AG04450 (cell line): ENCODE results near the gene NECAB3. TPM values are rescaled to one million over a fixed set of nuclear protein-coding genes. Genes with fewer than 3 reads are reported as not detected.

Source experiments
- CTCF ChIA-PET: fragments of 300-600, 350-600 bp; formaldehyde crosslinking; extraction: SDS; loops from one replicate; lab custom pipeline; 2022; ENCODE audit warnings: antibody characterized with exemption, inconsistent platforms; lab: Charles Lee
- POLR2A ChIA-PET: fragments of 350-600 bp; formaldehyde crosslinking; extraction: SDS; loops from one replicate; lab custom pipeline; 2021; ENCODE audit warnings: antibody characterized with exemption, inconsistent platforms; lab: Yijun Ruan, JAX
- DNase-seq: peaks from one replicate; pipeline ENCODE4 v3.0.0-alpha.2; 2011; ENCODE audit warnings: low read depth, low spot score
- H3K27ac ChIP-seq: one replicate; pipeline ENCODE4 v1.5.1; 2012; ENCODE audit warnings: low read depth, low read length, control low read depth
- H3K27me3 ChIP-seq: one replicate; pipeline ENCODE4 v1.6.0; 2012; ENCODE audit warnings: low read length; ENCODE audit not compliant: control insufficient read depth, insufficient read depth
- H3K4me3 ChIP-seq: 2 replicates; pipeline ENCODE4 v1.5.1; 2011; ENCODE audit warnings: mild to moderate bottlenecking, low read depth, low read length, control low read depth
- H3K9me3 ChIP-seq: 2 replicates; pipeline ENCODE4 v1.5.1; 2012; ENCODE audit warnings: low read length; ENCODE audit not compliant: control insufficient read depth, insufficient read depth
- polyA plus RNA-seq: library from polyadenylated mRNA; depleted of rRNA; stranded (reverse); fragments of >200 nt; gene quantifications from 2 replicates; pipeline ENCODE4 v1.2.3, GENCODE V29; 2011
- TF ChIP-seq, protein P1 (sequence below): IDR thresholded peaks from 2 replicates; pipeline ENCODE4 v1.5.1; 2011; ENCODE audit warnings: low read depth, low read length, control low read depth, inconsistent platforms

The NECAB3 gene
- polyA plus RNA-seq, 1 experiment = 11.7 TPM

DNA sequence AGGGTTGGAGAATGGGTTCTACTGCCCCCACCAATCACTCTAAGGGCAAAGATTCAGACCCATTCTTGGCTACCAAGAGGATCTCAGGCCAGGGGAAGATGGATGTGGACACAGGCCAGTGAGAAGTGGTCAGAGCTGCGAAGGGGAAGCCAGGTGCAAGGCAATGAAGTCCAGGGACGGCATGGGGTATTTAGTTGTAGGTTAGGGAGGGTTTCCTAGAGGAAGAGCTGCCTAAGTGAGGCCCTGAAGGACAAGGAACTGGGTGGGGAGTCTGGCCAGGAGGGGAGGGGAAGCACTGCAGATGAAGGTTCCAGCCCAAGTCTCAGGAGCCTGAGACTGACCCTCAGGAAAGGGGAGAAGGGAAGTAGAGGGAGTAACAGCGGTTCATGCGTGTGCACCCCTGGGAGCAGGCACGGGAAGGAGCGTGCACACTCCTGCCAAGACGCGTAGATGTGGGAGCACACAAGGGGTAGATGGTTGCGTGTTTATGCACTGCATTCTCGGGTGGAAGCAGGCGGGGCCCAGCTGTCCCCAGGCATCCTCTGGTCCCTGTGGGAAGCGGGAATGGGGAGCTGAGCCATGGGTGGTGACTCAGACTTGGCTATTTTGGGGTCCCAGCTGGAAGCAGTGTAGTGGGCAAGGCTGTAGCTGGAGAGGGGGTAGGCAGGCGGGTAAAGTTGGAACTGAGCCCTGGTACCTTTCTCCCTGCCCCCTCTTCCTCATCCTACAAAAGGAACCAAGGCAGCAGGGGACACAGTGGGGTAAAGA, 4.2 kb downstream of the NECAB3 start:
- CTCF ChIA-PET = interaction anchor here (0.5 to 2.4 kb wide), 4 partner anchors 213 to 630 kb away, joined by 3 to 15 read pairs (median 5); no protein-coding TSS in a partner anchor
- DNase-seq = no peak

DNA sequence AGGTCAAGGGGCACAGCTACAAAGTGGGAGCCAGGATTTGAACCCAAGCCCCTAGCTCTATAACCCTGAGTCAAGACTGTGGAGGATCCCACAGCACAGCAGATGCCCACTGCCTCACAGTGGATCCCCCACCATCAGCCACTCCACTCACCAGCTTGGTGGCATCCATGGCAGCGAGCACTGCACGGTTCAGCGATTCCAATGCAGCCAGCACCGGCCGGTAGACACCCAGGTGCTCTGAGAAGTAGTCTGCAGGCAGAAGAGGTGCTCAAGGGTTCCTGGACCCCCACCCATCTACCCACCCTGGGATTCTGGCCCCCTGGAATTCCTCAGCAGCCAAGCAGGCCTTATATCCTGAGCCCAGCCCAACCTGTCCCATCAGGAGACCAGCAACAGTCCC, 5.0 kb downstream of the NECAB3 start:
- no peaks in the 10 kb centered on the region; the same call in 1 of the 2 replicates for H3K9me3 ChIP-seq
- no peak overlapping the region for H3K27ac ChIP-seq
- ChIA-PET CTCF (interaction anchor here (0.5 to 2.4 kb wide), 6 partner anchors 11 to 631 kb away, joined by 3 to 15 read pairs (median 5); no protein-coding TSS in a partner anchor), POLR2A (interaction anchor here (1.4 kb wide), 1 partner anchor 16 kb away, joined by 5 read pairs; no protein-coding TSS in a partner anchor)
- no peak overlapping the region for H3K4me3 ChIP-seq
- H3K27me3 ChIP-seq = no peaks in the 10 kb centered on the region
- DNase-seq = no peak
- TF ChIP-seq, protein P1, sequence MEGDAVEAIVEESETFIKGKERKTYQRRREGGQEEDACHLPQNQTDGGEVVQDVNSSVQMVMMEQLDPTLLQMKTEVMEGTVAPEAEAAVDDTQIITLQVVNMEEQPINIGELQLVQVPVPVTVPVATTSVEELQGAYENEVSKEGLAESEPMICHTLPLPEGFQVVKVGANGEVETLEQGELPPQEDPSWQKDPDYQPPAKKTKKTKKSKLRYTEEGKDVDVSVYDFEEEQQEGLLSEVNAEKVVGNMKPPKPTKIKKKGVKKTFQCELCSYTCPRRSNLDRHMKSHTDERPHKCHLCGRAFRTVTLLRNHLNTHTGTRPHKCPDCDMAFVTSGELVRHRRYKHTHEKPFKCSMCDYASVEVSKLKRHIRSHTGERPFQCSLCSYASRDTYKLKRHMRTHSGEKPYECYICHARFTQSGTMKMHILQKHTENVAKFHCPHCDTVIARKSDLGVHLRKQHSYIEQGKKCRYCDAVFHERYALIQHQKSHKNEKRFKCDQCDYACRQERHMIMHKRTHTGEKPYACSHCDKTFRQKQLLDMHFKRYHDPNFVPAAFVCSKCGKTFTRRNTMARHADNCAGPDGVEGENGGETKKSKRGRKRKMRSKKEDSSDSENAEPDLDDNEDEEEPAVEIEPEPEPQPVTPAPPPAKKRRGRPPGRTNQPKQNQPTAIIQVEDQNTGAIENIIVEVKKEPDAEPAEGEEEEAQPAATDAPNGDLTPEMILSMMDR = no peak

More for the DNA sequence above, 4.2 kb downstream of the NECAB3 start:
- POLR2A ChIA-PET = no interaction called here
- Histone ChIP-seq H3K9me3 (no peaks in the 10 kb centered on the region; the same call in 1 of the 2 replicates), H3K4me3 (no peak overlapping the region), H3K27me3 (no peaks in the 10 kb centered on the region), H3K27ac (no peak overlapping the region)
- TF ChIP-seq, protein P1 = no peak

DNA sequence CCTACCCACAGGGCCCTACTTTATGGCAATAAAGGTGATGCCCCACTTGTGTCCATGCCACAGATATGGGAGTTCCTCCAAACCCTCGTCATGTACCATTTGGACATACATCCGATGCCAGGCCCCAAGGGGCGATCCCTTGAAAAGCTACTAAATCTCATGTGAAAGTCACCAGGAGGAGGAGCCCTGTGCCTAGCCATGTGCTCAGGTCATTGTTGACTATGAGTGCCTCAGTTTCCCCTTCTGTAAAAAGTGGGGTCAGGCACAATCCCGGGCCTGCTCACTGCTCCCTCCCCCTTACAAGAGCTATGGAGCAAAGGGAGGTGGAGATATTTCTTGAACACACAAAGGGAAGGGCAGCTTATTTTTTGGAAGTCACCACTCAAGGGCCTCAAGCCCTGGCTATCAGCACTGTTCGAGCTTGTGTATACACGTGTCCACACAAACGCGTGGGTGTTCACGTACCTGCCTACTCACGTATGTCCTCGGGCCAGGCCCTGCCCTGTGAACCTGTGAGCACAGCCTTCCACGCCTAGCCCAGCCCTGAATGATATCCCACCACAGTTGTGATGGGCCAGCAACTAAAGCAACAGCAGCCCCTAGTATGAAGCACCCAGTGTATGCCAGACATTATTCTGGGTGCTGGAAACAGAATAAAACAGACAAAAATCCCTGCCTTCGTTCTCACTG, 5.6 kb downstream of the NECAB3 start:
- no peaks in the 10 kb centered on the region for H3K27me3 ChIP-seq
- no peak for DNase-seq
- H3K4me3 ChIP-seq = no peak overlapping the region
- ChIA-PET CTCF (interaction anchor here (0.7 to 2.4 kb wide), 11 partner anchors 7 to 460 kb away, joined by 3 to 15 read pairs (median 3); partner anchors contain the start of gene SNTA1), POLR2A (interaction anchor here (0.6 to 2.2 kb wide), 4 partner anchors 13 to 234 kb away, joined by 3 to 10 read pairs (median 4); partner anchors contain the start of gene CBFA2T2)
- TF ChIP-seq, protein P1 = no peak
- H3K27ac ChIP-seq = no peak overlapping the region
- H3K9me3 ChIP-seq = no peaks in the 10 kb centered on the region; the same call in 1 of the 2 replicates

DNA sequence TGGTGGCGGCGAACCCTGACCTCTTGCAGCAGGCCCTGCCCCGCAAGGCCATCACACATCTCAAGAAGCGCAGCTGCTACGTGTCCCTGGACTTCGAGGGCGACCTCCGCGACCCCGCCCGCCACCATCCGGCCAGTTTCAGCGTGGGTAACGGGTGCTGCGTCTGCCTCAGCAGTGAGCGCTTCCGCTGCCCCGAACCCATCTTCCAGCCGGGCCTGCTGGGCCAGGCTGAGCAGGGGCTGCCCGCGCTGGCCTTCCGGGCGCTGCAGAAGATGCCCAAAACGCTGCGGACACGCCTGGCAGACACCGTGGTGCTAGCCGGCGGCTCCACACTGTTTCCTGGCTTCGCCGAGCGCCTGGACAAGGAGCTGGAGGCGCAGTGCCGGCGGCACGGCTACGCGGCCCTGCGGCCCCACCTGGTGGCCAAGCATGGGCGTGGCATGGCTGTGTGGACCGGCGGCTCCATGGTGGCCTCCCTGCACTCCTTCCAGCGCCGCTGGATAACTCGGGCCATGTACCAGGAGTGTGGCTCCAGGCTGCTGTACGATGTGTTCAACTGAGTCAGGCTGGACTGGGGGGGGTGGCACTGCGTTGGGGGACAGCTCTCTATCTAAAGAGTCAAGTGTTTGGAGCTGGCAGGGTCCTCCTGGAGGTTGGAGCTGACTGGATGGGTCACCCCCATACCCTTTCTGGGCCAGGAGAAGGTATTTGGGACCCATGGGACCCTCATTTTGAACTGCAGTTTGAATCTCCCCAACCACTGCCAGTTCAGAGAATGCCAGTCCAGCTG, 6.4 kb downstream of the NECAB3 start:
- Histone ChIP-seq H3K27ac (peak overlapping the region; percentile 21), H3K9me3 (no peaks in the 10 kb centered on the region), H3K27me3 (no peaks in the 10 kb centered on the region), H3K4me3 (peak overlapping the region; percentile 61)
- ChIA-PET CTCF (interaction anchor here (0.7 to 2.4 kb wide), 13 partner anchors 8 to 461 kb away, joined by 3 to 15 read pairs (median 4); partner anchors contain the start of gene SNTA1), POLR2A (interaction anchor here (0.6 to 2.2 kb wide), 6 partner anchors 12 to 233 kb away, joined by 3 to 10 read pairs (median 4); partner anchors contain the start of gene CBFA2T2)
- TF ChIP-seq, protein P1 = peak; percentile 84
- no peak for DNase-seq
